GM19324 (cell line): ENCODE data around the gene INMT.
"Not testable (repeated sequence)": the region's sequence is repeated elsewhere in the genome, so short reads cannot be mapped to it uniquely, and the experiment has no call there.

ENCODE experiments used
- ATAC-seq: cut with Tn5 transposase; IDR thresholded peaks from one replicate; pipeline ENCODE4 v1.9.1; 2021; ENCODE audit warnings: mild to moderate bottlenecking, moderate library complexity; ENCODE audit not compliant: unreplicated experiment, low FRiP score

INMT gene

DNA sequence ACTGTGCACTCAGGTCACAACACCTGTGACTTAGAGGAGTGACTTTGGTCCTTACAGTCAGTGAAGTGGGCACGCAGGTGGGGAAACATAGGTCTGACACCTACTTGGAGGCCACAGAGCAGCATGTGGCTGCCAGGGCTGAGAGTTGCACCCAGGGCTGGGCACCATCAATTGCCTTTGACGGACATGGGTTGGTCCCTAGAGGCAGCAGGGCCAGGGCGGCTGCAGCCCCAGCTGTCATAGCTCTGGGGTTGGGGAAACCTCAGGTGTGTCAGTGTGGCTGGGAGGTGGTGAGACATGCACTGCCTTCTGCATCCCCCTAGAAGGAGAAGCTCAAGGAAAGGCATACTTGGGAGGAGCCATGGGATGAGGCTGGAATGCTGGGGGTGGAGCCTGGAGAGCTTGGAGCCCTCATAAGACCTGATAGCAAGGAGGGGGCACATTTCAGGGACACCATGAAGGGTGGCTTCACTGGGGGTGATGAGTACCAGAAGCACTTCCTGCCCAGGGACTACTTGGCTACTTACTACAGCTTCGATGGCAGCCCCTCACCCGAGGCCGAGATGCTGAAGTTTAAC is at the start of gene INMT:
INMT (plus strand) TSS at position 440 of the 578 bp plus-strand sequence; CDS start at position 456, 16 bp downstream.
- no peak for ATAC-seq

DNA sequence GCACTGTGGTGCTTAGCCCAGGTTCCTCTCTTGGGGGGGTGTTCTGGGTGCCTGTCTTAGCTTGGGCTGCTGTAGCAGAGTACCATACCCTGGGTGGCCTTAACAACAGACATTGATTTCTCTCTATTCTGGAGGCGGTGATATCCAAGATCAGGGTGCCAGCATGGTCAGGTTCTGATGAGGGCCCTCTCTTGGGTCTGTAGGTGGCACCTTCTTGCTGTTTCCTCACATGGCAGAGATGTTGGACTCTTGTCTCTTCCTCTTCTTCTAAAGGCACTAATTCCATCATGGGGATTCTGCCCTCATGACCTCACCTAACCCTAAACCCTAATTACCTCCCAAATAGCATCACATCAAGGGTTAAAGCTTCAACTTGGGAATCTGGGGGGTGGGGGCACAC is 49.7 kb upstream of the INMT start:
- ATAC-seq: no peak

DNA sequence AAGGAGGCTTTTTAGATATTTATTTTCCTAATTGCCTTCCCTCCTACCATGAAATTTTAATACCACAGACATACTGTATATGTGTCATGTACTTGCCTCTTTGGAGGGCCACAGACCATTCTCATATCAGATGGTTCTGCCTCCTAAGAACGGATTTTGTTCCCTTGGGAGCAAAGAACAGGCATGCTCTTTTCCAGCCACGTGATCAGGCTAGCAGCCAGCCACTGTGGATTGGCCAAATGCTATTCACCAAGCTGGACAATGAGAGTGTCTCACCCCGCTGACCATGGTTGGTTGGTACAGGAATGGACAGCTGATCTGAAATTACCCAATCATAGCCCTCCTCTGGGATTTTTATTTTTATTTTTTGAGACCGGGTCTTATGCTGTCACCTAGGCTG is 48.2 kb upstream of the INMT start:
- no peak for ATAC-seq

DNA sequence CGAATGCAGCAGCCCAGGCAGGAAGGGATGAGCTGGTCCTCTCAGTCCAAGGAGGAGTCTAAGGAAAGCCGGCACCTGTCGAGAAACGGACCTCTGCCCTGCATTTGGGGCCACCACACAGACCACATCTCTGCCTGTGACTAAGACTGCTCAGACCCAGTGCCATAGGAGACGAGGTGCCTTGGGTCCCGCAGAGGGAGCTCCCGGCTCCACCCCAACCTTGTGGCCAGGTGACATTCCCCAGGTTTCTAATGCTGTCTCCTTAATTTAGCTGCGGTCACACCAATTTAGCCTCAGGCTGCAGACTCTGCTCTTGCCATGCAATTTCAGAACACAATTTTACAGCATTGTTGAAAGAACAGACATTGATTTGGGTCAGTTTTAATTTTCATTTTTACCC is 46.9 kb upstream of the INMT start:
- no peak for ATAC-seq

DNA sequence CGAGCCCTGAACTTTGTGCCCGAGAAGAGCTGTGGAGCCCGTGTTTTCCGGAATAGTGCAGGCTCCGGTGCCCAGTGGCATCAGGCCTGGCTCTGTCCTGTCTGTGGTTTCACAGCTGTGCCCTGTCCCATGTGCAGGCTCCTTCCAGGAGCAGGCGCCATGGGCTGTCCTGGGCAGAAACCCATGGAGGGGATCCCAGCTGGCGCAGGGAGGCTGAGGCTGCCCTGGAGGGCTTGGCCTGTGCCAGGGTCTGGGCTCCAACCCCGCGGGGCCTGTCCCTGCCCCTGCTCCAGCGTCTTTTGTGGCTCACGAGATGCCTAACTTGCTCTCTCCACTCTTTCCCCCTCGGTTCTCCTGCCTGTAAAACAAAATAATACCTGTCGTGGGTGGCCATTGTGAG is 46.3 kb upstream of the INMT start:
- ATAC-seq: no peak

DNA sequence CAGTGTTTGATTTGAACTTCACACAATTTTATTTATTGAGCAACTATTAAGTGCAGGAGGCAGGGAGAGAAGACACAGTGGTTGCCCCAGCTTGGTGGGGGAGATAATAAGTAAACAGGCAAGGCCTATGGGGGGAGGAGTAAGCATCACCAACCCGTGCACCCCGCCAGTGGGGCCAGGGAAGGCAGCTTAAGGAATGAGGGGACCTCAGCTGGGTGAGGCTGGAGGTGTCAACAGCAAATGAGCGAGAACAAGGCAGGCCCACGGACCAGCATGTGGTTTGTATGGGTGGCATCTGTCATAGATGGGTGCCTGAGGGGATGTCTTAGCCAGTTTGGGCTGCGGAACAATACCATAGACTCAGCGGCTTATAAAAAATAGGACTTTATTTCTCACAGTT is 45.6 kb upstream of the INMT start:
- ATAC-seq: no peak

DNA sequence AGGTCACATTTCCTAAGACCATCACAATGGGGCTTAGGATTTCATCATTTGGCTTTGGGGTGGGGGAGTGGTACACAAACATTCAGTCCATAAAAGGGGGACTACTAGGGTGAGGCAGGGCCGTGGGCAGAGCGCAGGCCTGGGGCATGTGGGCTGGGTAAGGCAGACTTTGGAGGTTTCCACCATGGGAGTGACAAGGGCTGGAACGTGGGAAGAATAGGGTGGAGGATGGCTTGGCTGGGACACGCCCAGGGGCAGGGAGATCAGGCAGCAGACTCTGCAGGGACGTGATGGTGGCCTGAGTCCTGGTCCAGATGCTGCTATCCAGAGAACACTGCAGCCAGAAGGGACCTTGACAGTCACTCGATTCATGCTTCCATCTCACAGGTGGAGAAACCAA is 45.0 kb upstream of the INMT start:
- no peak for ATAC-seq

DNA sequence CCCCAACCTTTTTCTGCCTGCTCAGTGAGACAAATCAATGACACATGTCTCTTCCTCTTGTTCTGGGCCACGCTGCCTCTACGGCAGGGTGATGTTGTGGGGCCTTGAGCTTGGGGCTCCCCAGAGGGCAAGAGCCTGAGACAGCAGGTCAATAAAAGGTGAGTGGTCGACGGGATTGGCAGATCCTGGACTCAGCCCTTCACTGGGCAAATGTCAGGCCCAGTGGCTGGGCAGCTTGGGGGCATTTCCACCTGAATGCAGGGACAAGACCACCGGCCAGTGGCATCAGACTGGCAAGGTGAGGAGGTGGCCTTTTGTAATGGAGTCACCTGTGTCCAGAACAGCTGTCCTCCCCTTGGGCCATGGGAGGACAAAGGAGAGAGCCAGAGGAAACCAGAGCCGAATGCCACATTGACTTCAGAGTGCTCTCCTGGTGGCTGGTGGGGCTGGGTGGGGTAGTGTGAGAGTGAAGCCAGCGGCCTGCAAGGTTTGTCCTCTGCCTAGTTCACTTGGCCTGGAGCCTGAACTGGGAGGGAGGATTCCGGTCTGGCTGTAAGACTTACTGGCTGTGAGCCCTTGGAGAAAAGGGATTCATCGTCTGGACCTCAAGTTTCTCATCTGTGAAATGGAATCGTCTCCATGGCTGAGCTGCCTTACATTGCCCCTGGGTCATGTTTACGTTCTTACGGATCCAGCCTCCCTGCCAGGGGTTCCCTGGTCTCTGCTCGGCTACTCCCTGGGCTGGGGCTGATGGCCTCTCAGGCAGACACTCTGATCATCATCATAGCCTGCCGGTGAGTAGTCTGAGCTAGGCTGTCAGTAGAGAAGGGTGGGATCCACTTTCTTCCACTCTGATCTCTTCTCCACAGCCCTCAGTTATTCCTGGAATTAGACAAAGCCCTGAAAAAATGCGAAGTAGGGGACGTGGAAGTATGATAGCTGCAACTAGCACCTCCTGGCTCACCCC is 44.3 kb upstream of the INMT start:
- ATAC-seq: no peak

DNA sequence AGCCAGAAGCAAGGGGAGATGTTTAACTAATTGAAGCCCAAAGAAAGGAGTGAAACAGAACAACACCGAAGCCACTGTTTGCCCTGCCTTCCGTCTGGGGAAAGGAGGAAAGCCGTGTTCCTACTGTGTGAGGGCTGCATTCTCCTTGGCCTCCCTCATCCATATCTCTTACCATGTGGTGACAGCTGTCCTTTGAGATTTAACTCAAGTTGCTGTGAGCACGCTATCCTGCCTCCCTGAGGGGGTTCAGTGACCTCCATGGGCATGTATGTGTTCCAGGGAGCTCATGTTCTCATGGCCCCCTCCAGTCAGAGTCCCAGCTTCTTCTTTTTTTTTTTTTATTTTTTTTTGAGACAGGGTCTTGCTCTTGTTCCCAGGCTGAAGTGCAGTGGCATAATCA is 43.5 kb upstream of the INMT start:
- no peak for ATAC-seq

DNA sequence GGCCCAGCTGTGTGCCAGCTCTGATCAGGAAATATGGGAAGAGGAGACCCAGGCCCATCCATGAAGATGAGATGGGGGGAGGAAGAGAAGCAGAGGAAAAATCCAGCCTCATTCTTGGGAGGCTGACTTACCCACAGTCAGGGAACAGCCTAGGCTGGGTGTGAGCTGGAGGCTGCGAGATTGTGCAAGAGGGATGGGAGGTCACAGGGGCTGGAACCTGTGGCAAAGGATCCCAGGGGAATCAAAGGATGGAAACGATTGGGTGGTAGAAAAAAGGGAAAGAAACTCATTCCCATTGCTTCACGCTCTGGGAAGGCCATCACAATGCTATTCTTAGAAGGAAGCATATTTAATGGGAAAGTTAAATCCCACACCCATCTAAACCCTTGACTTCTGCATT is 43.0 kb upstream of the INMT start:
- no peak for ATAC-seq

DNA sequence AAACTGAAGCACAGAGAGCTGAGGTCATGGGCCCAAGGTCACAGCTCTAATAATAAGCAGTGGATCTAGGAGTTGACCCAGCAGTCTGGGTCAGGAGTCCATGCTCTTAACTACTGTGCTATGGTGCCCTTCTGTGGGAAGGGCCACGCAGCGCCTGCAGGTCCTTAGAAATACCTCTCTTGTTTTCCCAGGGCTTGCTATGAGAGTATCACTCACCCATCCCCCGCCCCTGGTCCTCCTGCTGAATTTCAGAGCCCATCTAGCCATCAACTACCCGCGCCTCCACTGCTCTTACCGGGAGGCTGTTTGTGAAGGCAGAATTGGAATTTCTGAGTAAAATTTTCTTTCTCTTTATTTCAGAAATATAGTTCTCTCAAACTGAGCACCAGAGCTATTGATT is 42.4 kb upstream of the INMT start:
- no peak for ATAC-seq

DNA sequence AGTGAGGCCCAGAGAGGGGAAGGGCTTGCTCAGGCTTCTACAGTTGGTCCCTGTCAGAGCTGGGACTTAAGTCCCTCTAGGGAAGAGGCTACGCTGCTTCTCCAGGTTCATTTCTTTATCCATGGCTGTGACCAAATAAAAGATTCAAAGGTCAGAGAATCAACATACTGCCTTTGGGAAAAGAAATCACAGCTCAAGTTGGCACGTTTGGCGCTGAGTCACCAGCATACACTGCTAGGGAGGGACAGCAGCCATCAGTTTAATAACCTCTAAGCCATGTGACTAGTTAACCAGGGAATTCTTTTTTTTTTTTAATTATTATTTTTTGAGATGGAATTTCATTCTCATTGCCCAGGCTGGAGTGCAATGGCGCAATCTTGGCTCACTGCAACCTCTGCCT is 41.3 kb upstream of the INMT start:
- ATAC-seq: no peak

DNA sequence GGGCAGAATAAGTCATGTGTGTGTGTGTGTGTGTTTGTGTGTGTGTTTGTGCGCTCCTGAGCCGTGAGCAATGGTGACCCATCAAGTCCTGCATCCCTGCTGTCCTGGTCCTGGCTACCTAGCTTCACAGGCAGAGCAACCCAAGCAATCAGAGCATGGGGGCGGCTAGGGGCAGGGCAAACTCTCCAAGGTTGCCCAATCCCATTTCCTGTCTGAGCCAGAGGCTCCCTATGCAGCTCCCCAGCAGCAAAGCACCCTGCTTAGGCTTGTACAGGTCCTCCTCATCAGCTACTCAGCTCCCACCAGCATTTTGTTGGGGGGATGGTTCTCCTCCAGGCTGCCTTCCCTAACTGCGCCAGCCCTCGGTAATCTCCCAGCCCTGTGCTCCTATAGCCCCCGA is 38.5 kb upstream of the INMT start:
- no peak for ATAC-seq

DNA sequence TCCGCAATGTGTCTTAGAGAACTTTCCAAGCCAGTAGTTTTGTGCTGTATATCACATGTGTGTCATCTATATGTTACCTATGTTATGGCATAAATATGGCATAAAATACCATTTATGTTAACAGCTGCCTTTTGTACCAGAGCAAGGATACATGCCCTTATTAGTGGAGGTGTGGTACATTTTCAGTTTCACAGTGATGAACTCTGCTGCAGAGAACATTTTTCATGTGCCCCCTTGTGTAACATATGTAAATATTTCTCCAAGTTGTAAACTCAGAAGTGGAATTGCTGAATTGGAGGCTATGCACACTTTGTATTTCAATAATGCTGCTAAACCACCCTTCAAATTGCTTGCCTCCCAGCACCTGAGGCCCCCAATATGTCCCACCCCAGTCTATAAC is 37.8 kb upstream of the INMT start:
- ATAC-seq: no peak

DNA sequence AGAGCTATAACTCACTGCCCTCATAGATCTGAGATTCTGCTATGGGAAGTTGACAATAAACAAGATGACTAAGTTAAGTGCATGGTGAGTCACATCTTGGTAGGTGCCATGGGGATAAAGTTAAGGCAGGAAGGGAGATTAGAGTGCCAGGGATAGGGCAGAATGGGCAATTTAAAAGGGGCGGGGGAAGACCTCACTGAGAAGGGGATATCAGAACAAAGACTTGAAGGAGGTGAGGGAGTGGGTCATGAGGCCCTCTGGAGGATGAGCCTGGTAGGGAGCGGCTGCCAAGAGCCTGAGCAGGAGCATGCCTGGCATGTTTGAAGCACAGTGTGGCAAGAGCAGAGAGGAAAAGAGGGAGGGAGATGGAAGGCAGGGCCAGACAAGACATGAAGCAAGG is 34.8 kb upstream of the INMT start:
- no peak for ATAC-seq

DNA sequence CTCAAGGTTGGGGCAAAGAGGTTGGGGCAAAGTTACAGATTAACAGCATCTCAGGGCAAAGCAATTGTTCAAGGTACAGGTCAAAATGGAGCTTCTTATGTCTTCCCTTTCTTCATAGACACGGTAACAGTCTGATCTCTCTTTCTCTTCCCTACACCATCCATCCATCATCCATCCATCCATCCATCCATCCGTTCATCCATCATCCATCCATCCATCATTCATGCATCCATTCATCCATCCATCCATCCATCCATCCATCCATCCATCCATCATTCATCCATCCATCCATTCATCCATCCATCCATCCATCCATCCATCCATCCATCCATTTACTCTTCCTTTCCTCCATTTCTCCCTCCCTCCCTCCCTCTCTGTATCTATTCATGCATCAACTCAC is 32.5 kb upstream of the INMT start:
- not testable (repeated sequence) for ATAC-seq

DNA sequence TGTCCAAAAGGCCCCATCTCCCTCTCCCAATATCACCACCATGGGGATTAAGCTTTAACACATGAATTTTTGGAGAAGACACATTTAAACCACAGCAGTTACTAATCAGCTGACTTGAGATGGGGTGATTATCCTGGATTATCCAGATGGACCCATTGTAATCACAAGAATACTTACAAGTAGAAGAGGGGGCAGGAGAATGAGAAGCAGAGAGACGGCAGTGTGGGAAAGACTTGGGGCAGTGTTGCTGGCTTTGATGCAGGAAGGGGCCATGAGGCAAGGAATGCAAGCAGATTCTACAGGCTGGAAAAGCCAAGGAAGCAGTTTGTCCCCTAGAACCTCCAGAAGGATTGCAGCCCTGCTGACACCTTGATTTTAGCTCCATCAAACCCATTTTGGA is 30.7 kb upstream of the INMT start:
- ATAC-seq: no peak

DNA sequence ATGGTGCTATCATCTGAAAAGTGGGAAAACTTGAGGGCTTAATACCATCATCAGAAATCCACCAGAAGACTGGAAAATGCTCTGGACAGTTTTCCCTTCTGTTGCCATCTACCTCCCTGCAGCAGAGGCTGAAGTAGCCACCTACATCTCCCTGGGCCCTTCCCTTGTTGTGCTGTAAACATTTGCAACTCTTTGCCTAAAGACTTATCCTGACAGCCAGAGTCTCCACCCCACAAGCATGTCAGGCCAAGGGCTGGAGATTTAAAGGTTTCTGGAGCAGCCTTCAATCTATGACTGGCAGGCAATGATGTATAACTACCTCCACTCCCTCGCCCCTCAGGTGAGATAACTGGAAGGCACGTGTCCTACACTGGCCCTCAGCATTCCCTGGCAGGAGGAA is 29.7 kb upstream of the INMT start:
- ATAC-seq: no peak

DNA sequence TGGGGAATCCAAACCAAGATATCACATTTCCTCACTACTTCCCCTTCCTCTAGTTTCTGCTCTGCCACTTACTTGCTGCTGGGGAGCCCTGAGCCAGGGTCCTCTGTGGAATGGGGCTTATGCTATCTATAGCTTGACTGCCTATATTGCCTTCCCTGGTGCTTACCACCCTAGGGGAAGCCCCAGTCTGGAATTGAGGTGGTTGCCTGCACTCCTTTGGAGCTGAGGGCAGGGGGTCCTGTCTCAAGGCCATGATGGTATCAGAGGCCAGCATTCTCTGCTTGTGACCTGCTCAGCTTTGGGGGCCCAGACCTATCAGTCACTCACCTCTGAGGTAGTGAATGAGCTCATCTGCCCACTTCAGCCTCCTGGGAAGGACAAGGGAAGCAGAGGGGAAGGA is 29.3 kb upstream of the INMT start:
- ATAC-seq: no peak

DNA sequence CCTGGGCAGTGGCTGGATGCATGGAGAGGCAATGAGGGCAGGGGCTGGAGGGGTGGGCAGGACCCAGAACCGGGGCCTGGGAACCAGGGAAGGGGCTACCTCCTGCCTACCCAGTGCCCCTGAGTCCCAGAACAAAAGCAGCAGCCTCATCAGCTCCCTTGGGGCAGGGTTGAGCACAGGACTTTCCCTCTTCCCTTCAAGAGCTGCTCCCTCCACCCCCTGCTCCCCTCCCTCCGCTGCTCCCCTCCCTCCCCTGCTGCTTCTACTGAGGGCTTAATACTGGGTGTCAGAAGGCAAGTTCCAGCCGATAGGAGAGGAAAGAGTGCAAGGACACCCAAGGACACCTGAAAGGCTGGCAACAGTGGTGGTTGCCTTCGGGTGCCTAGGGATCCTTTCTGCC is 28.2 kb upstream of the INMT start:
- no peak for ATAC-seq

DNA sequence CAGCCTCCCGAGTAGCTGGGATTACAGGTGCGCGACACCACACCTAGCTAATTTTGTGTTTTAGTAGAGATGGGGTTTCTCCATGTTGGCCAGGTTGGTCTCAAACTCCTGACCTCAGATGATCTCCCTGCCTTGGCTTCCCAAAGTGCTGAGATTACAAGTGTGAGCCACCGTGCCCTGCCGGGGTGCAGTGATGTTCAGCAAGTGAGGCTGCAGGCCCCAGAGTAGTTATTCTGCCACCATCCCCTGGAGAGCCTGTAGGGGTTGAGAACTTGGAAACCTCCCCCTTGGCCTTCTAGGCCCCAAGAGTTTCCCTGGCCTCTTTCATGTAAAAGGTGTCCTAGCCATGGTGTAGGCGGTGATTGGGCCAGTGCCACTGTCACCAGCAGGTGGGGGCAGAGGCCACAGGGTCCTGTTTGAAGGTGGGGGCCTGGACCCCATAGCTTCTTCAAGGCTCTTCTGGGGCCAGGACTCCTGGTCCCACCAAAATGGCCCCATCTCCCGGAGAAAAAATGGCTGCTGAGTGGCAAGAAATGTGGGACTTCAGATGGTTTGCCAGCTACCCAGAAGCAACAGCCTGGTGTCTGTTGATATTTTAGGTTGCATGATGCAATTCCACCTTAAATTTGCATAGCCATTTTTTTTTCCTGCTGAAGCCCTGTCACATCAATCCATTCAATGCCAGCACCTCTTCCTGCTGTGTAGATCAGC is 25.5 kb upstream of the INMT start:
- ATAC-seq: no peak
